ENCODE measurements around the gene ANGPTL7.

DNA sequence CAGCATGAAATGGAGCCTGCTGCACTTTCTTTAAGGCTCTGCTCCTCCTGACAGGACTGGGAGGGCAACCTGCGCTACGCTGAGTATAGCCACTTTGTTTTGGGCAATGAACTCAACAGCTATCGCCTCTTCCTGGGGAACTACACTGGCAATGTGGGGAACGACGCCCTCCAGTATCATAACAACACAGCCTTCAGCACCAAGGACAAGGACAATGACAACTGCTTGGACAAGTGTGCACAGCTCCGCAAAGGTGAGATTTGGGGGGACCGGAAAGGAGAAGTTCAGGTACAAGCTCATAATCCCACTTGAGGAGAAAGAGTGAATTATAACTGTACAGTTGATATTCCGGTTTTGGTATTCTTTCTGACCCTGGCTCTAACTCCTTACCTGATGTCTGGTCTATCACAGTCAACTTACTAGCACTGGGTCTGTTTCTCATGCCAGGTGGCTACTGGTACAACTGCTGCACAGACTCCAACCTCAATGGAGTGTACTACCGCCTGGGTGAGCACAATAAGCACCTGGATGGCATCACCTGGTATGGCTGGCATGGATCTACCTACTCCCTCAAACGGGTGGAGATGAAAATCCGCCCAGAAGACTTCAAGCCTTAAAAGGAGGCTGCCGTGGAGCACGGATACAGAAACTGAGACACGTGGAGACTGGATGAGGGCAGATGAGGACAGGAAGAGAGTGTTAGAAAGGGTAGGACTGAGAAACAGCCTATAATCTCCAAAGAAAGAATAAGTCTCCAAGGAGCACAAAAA lies 5.4 kb downstream of the ANGPTL7 start:
- TF ChIP-seq, protein P1, sequence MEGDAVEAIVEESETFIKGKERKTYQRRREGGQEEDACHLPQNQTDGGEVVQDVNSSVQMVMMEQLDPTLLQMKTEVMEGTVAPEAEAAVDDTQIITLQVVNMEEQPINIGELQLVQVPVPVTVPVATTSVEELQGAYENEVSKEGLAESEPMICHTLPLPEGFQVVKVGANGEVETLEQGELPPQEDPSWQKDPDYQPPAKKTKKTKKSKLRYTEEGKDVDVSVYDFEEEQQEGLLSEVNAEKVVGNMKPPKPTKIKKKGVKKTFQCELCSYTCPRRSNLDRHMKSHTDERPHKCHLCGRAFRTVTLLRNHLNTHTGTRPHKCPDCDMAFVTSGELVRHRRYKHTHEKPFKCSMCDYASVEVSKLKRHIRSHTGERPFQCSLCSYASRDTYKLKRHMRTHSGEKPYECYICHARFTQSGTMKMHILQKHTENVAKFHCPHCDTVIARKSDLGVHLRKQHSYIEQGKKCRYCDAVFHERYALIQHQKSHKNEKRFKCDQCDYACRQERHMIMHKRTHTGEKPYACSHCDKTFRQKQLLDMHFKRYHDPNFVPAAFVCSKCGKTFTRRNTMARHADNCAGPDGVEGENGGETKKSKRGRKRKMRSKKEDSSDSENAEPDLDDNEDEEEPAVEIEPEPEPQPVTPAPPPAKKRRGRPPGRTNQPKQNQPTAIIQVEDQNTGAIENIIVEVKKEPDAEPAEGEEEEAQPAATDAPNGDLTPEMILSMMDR (IDR thresholded peaks at IDR 0.05): no peak
- no peak for TF ChIP-seq POLR2A (IDR thresholded peaks at IDR 0.05)
